ENCODE data around the gene RBMS3.
"Not testable (repeated sequence)": the region's sequence is repeated elsewhere in the genome, so short reads cannot be mapped to it uniquely, and the experiment has no call there.

The RBMS3 gene

GRCh38 chr3:30050116-30050515 lies 769.2 kb downstream of the RBMS3 start:
- DNase-seq = not testable (repeated sequence)

GRCh38 chr3:30059240-30059639 lies 778.4 kb downstream of the RBMS3 start:
- DNase-seq = no peak
